Muscle layer of duodenum (tissue), 2 donors: ENCODE data around the gene BFSP1.
A peak's percentile ranks its signal among the peaks of the same experiment; 100 is the strongest.

Experiments used
- H3K27ac ChIP-seq: one replicate; pipeline ENCODE4 v1.7.0; 2013; ENCODE audit warnings: mild to moderate bottlenecking, low read length
- H3K27me3 ChIP-seq: one replicate; pipeline ENCODE4 v1.7.0; 2013; ENCODE audit warnings: low read depth, mild to moderate bottlenecking, control low read depth, low read length
- H3K36me3 ChIP-seq, 2 donors: one replicate each; pipeline ENCODE4 v1.7.0; 2013; ENCODE audit warnings: low read length in 2 of 2, control low read depth in 1 of 2, mild to moderate bottlenecking in 1 of 2; ENCODE audit not compliant: insufficient read depth in 2 of 2, control insufficient read depth in 1 of 2
- H3K4me1 ChIP-seq, 2 donors: one replicate each; pipeline ENCODE4 v1.7.0; 2013; ENCODE audit warnings: low read length in 2 of 2, mild to moderate bottlenecking in 2 of 2, control low read depth in 1 of 2, moderate library complexity in 1 of 2; ENCODE audit not compliant: insufficient read depth in 2 of 2, control insufficient read depth in 1 of 2
- H3K4me3 ChIP-seq, 2 donors: one replicate each; pipeline ENCODE4 v1.7.0; 2013; ENCODE audit warnings: low read length in 2 of 2, low read depth in 1 of 2, mild to moderate bottlenecking in 1 of 2
- H3K9me3 ChIP-seq, 2 donors: one replicate each; pipeline ENCODE4 v1.7.0; 2013; ENCODE audit warnings: low read length in 2 of 2, control low read depth in 1 of 2, mild to moderate bottlenecking in 1 of 2; ENCODE audit not compliant: control insufficient read depth in 1 of 2
- donor health status: healthy.

BFSP1 gene

GRCh38 chr20:17504066-17504897 lies 26.9 kb downstream of the BFSP1 start:
- H3K36me3 ChIP-seq = no peaks in the 10 kb centered on the region
- no peak overlapping the region for H3K27ac ChIP-seq
- no peaks in the 10 kb centered on the region for H3K9me3 ChIP-seq
- H3K4me3 ChIP-seq = peak overlapping the region; percentile 60 to 77
- no peaks in the 10 kb centered on the region for H3K27me3 ChIP-seq
- H3K4me1 ChIP-seq = peaks cover 2 to 10% of the 10 kb centered on the region in 2 donors

GRCh38 chr20:17503301-17504065 lies 27.7 kb downstream of the BFSP1 start:
- Histone ChIP-seq H3K4me1 (peaks cover 2 to 10% of the 10 kb centered on the region in 2 donors), H3K27me3 (no peaks in the 10 kb centered on the region), H3K9me3 (no peaks in the 10 kb centered on the region), H3K27ac (no peak overlapping the region), H3K36me3 (no peaks in the 10 kb centered on the region), H3K4me3 (no peak overlapping the region)

- no peak overlapping the region for H3K27ac ChIP-seq
- H3K4me3 ChIP-seq = no peak overlapping the region
- H3K4me1 ChIP-seq = peaks cover 2 to 15% of the 10 kb centered on the region in 2 donors
- H3K36me3 ChIP-seq = no peaks in the 10 kb centered on the region
- no peaks in the 10 kb centered on the region for H3K27me3 ChIP-seq
- H3K9me3 ChIP-seq = no peaks in the 10 kb centered on the region
Observed at GRCh38 chr20:17502105-17502504, 29.1 kb downstream of the BFSP1 start.

- peaks cover 2 to 15% of the 10 kb centered on the region in 2 donors for H3K4me1 ChIP-seq
- no peaks in the 10 kb centered on the region for H3K27me3 ChIP-seq
- no peak overlapping the region for H3K4me3 ChIP-seq
- no peaks in the 10 kb centered on the region for H3K36me3 ChIP-seq
- H3K27ac ChIP-seq = no peak overlapping the region
- H3K9me3 ChIP-seq = no peaks in the 10 kb centered on the region
Observed at GRCh38 chr20:17501701-17502100, 29.5 kb downstream of the BFSP1 start.

- Histone ChIP-seq H3K9me3 (no peaks in the 10 kb centered on the region), H3K27me3 (no peaks in the 10 kb centered on the region), H3K27ac (no peak overlapping the region), H3K36me3 (no peaks in the 10 kb centered on the region), H3K4me3 (no peak overlapping the region), H3K4me1 (peaks cover 2 to 15% of the 10 kb centered on the region in 2 donors)
Observed at GRCh38 chr20:17500826-17501225, 30.4 kb downstream of the BFSP1 start.

GRCh38 chr20:17500271-17500670 lies 30.9 kb downstream of the BFSP1 start:
- Histone ChIP-seq H3K27ac (no peak overlapping the region), H3K4me3 (no peak overlapping the region), H3K27me3 (no peaks in the 10 kb centered on the region), H3K9me3 (no peaks in the 10 kb centered on the region), H3K36me3 (no peaks in the 10 kb centered on the region), H3K4me1 (peaks cover 2 to 10% of the 10 kb centered on the region in 2 donors)

GRCh38 chr20:17499041-17499440 lies 32.1 kb downstream of the BFSP1 start:
- Histone ChIP-seq H3K27ac (no peak overlapping the region), H3K4me1 (peaks cover 0 to 5% of the 10 kb centered on the region in 2 donors), H3K27me3 (no peaks in the 10 kb centered on the region), H3K4me3 (no peak overlapping the region), H3K36me3 (no peaks in the 10 kb centered on the region), H3K9me3 (no peaks in the 10 kb centered on the region)

- no peaks in the 10 kb centered on the region for H3K36me3 ChIP-seq
- H3K4me3 ChIP-seq = no peak overlapping the region
- peaks cover 0 to 5% of the 10 kb centered on the region in 2 donors for H3K4me1 ChIP-seq
- no peak overlapping the region for H3K27ac ChIP-seq
- H3K27me3 ChIP-seq = no peaks in the 10 kb centered on the region
- no peaks in the 10 kb centered on the region for H3K9me3 ChIP-seq
Observed at GRCh38 chr20:17498641-17499040, 32.5 kb downstream of the BFSP1 start.

GRCh38 chr20:17497821-17498580 lies 33.2 kb downstream of the BFSP1 start:
- H3K4me1 ChIP-seq = peaks cover 0 to 5% of the 10 kb centered on the region in 2 donors
- H3K27me3 ChIP-seq = no peaks in the 10 kb centered on the region
- no peak overlapping the region for H3K27ac ChIP-seq
- H3K36me3 ChIP-seq = no peaks in the 10 kb centered on the region
- no peaks in the 10 kb centered on the region for H3K9me3 ChIP-seq
- no peak overlapping the region for H3K4me3 ChIP-seq

- no peak overlapping the region for H3K4me3 ChIP-seq
- no peak overlapping the region for H3K27ac ChIP-seq
- H3K4me1 ChIP-seq = peaks cover 0 to 5% of the 10 kb centered on the region in 2 donors
- H3K36me3 ChIP-seq = no peaks in the 10 kb centered on the region
- H3K27me3 ChIP-seq = no peaks in the 10 kb centered on the region
- H3K9me3 ChIP-seq = no peaks in the 10 kb centered on the region
Observed at GRCh38 chr20:17495826-17496225, 35.4 kb downstream of the BFSP1 start.

GRCh38 chr20:17494201-17494600 lies 37.0 kb downstream of the BFSP1 start:
- no peaks in the 10 kb centered on the region for H3K27me3 ChIP-seq
- no peaks in the 10 kb centered on the region for H3K9me3 ChIP-seq
- no peak overlapping the region for H3K4me3 ChIP-seq
- H3K4me1 ChIP-seq = peaks cover 0 to 5% of the 10 kb centered on the region in 2 donors
- no peak overlapping the region for H3K27ac ChIP-seq
- H3K36me3 ChIP-seq = no peaks in the 10 kb centered on the region
